ENCODE data around the gene CABCOCO1. TPM values are rescaled to one million over a fixed set of nuclear protein-coding genes. Genes with fewer than 3 reads are reported as not detected.

Gene CABCOCO1
- total and polyA plus RNA-seq, 9 of the 15 experiments (the other 6 are each of a cell fraction or from before 2014, with no cell fraction given): 0.04 TPM; not detected in 8

DNA sequence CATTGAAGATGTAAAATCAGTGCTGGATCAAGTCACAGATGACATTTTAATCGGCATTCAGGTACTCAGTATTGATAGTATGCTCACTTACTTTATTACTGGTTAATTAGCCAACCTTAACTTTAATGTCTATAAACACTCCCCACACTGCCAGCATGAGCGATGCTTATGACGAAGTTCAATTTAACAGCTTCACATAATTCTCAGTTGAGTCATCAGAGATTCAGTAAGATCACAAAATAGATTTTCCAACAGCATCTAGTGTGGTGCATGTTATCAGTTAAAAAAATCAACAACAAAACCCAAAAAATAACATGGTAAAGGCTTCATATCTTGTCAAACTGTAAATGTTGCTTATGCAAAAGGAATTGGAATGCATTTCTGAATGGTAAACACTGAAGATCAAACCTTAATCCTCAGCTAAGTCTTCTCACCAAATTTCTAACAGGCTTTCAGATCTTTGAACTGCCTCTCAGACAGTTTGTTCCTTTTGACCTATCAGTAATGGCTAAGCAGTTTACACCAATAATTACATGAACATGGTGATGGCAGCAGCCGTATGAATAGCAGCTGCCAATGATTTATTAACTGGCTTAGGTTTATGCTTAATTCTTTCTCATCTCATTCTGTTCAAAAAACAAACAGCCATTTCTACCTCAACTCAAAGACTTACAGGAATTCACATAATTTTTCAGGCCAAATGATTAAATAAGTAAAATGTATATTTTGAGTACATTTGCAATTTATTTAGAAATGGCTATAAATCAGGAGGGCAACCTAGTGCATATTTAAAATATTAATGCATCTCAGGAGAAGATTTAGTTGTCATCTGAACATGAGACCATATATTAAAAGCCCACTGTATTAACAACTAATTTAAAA lies 98.5 kb downstream of the CABCOCO1 start (continued):
- TF ChIP-seq, protein P1, sequence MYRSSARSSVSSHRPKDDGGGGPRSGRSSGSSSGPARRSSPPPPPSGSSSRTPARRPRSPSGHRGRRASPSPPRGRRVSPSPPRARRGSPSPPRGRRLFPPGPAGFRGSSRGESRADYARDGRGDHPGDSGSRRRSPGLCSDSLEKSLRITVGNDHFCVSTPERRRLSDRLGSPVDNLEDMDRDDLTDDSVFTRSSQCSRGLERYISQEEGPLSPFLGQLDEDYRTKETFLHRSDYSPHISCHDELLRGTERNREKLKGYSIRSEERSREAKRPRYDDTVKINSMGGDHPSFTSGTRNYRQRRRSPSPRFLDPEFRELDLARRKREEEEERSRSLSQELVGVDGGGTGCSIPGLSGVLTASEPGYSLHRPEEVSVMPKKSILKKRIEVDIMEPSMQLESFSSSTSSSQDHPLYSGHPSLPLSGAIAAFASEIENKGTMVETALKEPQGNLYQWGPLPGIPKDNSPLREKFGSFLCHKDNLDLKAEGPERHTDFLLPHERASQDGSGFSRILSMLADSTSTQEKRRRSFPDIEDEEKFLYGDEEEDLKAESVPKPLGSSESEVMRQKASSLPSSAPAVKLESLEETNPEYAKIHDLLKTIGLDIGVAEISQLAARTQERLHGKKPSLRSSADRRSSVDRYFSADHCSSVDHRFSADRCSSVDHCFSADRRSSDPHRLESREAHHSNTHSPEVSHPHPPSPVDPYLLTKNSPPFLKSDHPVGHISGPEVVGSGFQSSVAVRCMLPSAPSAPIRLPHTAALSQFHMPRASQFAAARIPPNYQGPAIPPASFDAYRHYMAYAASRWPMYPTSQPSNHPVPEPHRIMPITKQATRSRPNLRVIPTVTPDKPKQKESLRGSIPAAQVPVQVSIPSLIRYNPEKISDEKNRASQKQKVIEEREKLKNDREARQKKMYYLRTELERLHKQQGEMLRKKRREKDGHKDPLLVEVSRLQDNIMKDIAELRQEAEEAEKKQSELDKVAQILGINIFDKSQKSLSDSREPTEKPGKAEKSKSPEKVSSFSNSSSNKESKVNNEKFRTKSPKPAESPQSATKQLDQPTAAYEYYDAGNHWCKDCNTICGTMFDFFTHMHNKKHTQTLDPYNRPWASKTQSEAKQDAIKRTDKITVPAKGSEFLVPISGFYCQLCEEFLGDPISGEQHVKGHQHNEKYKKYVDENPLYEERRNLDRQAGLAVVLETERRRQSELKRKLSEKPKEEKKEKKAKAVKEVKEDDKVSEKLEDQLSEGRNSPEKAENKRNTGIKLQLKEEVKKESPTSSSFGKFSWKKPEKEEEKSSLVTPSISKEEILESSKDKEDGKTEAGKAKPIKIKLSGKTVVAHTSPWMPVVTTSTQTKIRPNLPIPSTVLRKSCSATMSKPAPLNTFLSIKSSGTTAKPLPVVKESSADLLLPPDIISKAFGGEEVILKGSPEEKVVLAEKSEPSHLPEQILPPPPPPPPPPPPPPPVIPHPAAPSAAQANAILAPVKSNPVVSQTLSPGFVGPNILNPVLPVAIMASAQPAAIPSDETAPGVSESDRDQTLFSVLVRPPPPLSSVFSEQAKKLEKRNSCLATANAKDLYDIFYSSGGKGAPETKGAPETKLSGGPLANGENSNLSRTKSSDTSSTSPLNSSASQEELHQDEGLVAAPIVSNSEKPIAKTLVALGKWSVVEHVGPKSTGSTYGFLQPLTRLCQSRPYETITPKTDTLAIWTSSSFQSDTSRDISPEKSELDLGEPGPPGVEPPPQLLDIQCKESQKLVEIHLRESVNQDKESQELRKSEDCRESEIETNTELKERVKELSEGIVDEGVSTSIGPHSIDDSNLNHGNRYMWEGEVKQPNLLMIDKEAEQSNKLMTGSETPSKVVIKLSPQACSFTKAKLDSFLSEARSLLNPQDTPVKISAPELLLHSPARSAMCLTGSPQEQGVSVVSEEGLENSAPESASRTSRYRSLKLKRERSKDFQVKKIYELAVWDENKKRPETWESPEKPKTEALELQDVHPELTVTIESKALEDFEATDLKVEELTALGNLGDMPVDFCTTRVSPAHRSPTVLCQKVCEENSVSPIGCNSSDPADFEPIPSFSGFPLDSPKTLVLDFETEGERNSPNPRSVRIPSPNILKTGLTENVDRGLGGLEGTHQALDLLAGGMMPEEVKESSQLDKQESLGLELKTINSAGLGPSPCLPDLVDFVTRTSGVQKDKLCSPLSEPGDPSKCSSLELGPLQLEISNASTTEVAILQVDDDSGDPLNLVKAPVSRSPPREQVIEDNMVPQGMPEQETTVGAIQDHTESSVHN (IDR thresholded peaks at IDR 0.05; ENCODE audit: borderline replicate concordance in 1 of 2, low read depth in 1 of 2): 0 out of 4 replicates have a peak, but pooled peaks of 1 of the 2 experiments have one; percentile 24
- TF ChIP-seq, protein P2, sequence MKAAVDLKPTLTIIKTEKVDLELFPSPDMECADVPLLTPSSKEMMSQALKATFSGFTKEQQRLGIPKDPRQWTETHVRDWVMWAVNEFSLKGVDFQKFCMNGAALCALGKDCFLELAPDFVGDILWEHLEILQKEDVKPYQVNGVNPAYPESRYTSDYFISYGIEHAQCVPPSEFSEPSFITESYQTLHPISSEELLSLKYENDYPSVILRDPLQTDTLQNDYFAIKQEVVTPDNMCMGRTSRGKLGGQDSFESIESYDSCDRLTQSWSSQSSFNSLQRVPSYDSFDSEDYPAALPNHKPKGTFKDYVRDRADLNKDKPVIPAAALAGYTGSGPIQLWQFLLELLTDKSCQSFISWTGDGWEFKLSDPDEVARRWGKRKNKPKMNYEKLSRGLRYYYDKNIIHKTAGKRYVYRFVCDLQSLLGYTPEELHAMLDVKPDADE (conservative IDR thresholded peaks at IDR 0.05; ENCODE audit: control insufficient read depth, low read depth, low read length): no peak
- TF ChIP-seq ZNF184 (CRISPR knock-in tag; IDR thresholded peaks at IDR 0.05) (no peak), ATF1 (CRISPR knock-in tag; IDR thresholded peaks at IDR 0.05) (no peak), ATF1 (tag; IDR thresholded peaks at IDR 0.05) (no peak), BCOR (IDR thresholded peaks at IDR 0.05) (no peak), ZKSCAN1 (IDR thresholded peaks at IDR 0.05; ENCODE audit: low read depth, low read length) (no peak), RBM22 (IDR thresholded peaks at IDR 0.05; ENCODE audit: low read depth, low read length, poor library complexity, severe bottlenecking) (no peak), TEAD1 (CRISPR knock-in tag; IDR thresholded peaks at IDR 0.05) (0 out of 4 replicates have a peak, but pooled peaks of 1 of the 2 experiments have one; percentile 23), PCBP1 (IDR thresholded peaks at IDR 0.05; ENCODE audit: low read depth, low read length, poor library complexity, severe bottlenecking) (no peak), NFATC3 (IDR thresholded peaks at IDR 0.05) (no peak), MAZ (CRISPR knock-in tag; conservative IDR thresholded peaks at IDR 0.05 in 1 of 2, IDR thresholded peaks at IDR 0.05 in 1 of 2) (peak in 1 of 2 experiments; percentile 50; a peak in 1 of 4 replicates)
- TF ChIP-seq, protein P3, sequence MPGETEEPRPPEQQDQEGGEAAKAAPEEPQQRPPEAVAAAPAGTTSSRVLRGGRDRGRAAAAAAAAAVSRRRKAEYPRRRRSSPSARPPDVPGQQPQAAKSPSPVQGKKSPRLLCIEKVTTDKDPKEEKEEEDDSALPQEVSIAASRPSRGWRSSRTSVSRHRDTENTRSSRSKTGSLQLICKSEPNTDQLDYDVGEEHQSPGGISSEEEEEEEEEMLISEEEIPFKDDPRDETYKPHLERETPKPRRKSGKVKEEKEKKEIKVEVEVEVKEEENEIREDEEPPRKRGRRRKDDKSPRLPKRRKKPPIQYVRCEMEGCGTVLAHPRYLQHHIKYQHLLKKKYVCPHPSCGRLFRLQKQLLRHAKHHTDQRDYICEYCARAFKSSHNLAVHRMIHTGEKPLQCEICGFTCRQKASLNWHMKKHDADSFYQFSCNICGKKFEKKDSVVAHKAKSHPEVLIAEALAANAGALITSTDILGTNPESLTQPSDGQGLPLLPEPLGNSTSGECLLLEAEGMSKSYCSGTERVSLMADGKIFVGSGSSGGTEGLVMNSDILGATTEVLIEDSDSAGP (CRISPR knock-in tag; IDR thresholded peaks at IDR 0.05): no peak

Measured in K562 (cell line).